OCI-LY7 (cell line): ENCODE results near the gene GNA12.

Experiments
- EZH2phosphoT487 ChIP-seq: fragments of 200-600 bp; sonication (generic); IDR thresholded peaks from 2 replicates; pipeline ENCODE4 v1.6.1; 2018; ENCODE audit warnings: low read depth, borderline replicate concordance, mild to moderate bottlenecking, mixed run types, antibody characterized with exemption, low read length, moderate library complexity, mixed read lengths
- TF ChIP-seq, protein P1 (sequence below): fragments of 200-600 bp; sonication (generic); conservative IDR thresholded peaks from 2 replicates; pipeline ENCODE4 v1.5.1; 2014; ENCODE audit warnings: mild to moderate bottlenecking, antibody characterized with exemption, low read length, moderate library complexity, mixed read lengths

DNA sequence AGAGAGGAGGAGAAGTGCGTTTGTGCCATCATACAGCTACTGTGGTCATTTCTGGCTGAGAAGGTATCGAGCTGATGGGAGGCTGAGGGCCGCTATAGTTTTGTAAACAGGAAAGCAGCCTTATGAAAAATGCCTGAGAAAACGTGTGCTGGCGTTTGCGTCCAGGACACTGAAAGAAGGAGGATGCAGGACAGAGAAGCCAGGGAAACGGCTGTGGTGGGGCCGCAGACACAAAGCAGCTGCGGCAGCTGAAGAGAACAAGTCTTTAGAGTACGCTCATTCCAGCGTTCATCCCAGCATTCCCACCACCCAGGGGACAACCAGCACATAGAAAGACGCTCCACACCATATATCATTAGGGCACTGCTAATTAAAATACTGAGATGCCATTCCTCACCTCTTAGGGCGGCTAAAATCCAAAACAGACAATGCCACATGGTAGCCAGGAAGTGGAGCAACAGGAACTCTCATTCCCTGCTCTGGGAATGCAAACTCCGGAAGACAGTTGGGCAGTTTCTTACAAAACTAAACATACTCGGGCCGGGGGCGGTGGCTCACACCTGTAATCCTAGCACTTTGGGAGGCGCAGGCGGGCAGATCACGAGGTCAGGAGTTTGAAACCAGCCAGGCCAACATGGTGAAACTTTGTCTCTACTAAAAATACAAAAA, 18.4 kb downstream of the GNA12 start:
- TF ChIP-seq, protein P1, sequence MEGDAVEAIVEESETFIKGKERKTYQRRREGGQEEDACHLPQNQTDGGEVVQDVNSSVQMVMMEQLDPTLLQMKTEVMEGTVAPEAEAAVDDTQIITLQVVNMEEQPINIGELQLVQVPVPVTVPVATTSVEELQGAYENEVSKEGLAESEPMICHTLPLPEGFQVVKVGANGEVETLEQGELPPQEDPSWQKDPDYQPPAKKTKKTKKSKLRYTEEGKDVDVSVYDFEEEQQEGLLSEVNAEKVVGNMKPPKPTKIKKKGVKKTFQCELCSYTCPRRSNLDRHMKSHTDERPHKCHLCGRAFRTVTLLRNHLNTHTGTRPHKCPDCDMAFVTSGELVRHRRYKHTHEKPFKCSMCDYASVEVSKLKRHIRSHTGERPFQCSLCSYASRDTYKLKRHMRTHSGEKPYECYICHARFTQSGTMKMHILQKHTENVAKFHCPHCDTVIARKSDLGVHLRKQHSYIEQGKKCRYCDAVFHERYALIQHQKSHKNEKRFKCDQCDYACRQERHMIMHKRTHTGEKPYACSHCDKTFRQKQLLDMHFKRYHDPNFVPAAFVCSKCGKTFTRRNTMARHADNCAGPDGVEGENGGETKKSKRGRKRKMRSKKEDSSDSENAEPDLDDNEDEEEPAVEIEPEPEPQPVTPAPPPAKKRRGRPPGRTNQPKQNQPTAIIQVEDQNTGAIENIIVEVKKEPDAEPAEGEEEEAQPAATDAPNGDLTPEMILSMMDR, result no peak
- TF ChIP-seq EZH2phosphoT487, result no peak
